ENCODE measurements around the gene NUP37. TPM values are rescaled to one million over a fixed set of nuclear protein-coding genes. Genes with fewer than 3 reads are reported as not detected.
A peak's percentile ranks its signal among the peaks of the same experiment; 100 is the strongest.

NUP37 gene
- total and polyA plus RNA-seq, 9 of the 15 experiments (the other 6 are each of a cell fraction or from before 2014, with no cell fraction given) = 72.2 to 429 (median 170) TPM

GRCh38 chr12:102063069-102063468, 56.8 kb downstream of the NUP37 start (continued):
- TF ChIP-seq PBX2 (CRISPR knock-in tag; IDR thresholded peaks at IDR 0.05; ENCODE audit: low read depth) (no peak), PBX2 (tag; conservative IDR thresholded peaks at IDR 0.05; ENCODE audit: low read depth) (no peak), ZNF696 (CRISPR knock-in tag; conservative IDR thresholded peaks at IDR 0.05) (no peak), L3MBTL2 (IDR thresholded peaks at IDR 0.05) (no peak), SAFB2 (IDR thresholded peaks at IDR 0.05; ENCODE audit: borderline replicate concordance, low read depth, low read length, severe bottlenecking) (no peak), HDAC8 (tag; IDR thresholded peaks at IDR 0.05) (no peak), ZNF212 (CRISPR knock-in tag; IDR thresholded peaks at IDR 0.05) (no peak), SMARCC2 (IDR thresholded peaks at IDR 0.05; ENCODE audit: low read depth) (no peak), ZBTB1 (CRISPR knock-in tag; IDR thresholded peaks at IDR 0.05; ENCODE audit: borderline replicate concordance, low read depth) (no peak), PRMT5 (CRISPR knock-in tag; IDR thresholded peaks at IDR 0.05) (no peak), ZNF175 (CRISPR knock-in tag; IDR thresholded peaks at IDR 0.05; ENCODE audit: low read depth) (no peak), ZNF134 (CRISPR knock-in tag; conservative IDR thresholded peaks at IDR 0.05) (no peak), PKNOX1 (IDR thresholded peaks at IDR 0.05) (peak; percentile 53), NR2C2 (CRISPR knock-in tag; IDR thresholded peaks at IDR 0.05) (no peak), NR2C2 (tag; IDR thresholded peaks at IDR 0.05) (peak; percentile 49; the same call in 1 of the 2 replicates), TRIM28 (IDR thresholded peaks at IDR 0.05) (no peak)
